ENCODE results near the gene MRPS24. TPM values are rescaled to one million over a fixed set of nuclear protein-coding genes. Genes with fewer than 3 reads are reported as not detected.

MRPS24 gene
- total RNA-seq, 1 donor from 2014 or later = 54.6 TPM

DNA sequence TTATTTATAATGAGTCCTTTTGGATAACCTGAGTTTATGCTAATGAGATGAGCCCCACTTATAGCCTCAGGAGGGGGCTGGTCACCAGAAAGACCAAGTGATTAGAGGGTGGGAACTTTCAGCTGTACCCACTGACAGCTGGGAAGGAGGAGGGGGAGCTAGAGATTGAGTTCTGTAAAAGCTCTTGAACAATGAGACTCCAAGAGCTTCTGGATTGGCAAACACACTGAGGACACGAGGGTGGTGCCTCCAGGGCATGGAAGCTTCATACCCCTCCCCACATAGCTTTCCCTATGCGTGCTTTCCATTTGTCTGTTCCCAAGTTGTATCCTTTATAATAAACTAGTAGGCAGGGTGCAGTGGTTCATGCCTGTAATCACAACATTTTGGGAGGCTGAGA, 20.3 kb downstream of the MRPS24 start:
- H3K27me3 Mint-ChIP-seq (ENCODE audit: insufficient read depth, low read depth) = no peaks in the 10 kb centered on the region
- Histone ChIP-seq H2AFZ (replicated peaks) (no peak overlapping the region), H4K20me1 (ENCODE audit: low read depth) (no peaks in the 10 kb centered on the region), H3K4me3 (no peak overlapping the region), H3K36me3 (no peaks in the 10 kb centered on the region), H3K79me2 (ENCODE audit: low read depth) (no peaks in the 10 kb centered on the region), H3K27ac (no peak overlapping the region), H3K4me2 (no peak overlapping the region), H3K27me3 (no peaks in the 10 kb centered on the region), H3K4me1 (no peaks in the 10 kb centered on the region), H3K9me3 (ENCODE audit: low read depth) (no peaks in the 10 kb centered on the region), H3K9ac (no peak overlapping the region), H3F3A (ENCODE audit: low read depth) (no peaks in the 10 kb centered on the region)
- no peak for DNase-seq (ENCODE audit: low spot score)
- H3K4me3 Mint-ChIP-seq = no peak overlapping the region
- H3K36me3 Mint-ChIP-seq = no peaks in the 10 kb centered on the region
- TF ChIP-seq EZH2 (IDR thresholded peaks at IDR 0.05) = no peak
- no peak for TF ChIP-seq EZH2phosphoT487 (IDR thresholded peaks at IDR 0.05)
- TF ChIP-seq, protein P1, sequence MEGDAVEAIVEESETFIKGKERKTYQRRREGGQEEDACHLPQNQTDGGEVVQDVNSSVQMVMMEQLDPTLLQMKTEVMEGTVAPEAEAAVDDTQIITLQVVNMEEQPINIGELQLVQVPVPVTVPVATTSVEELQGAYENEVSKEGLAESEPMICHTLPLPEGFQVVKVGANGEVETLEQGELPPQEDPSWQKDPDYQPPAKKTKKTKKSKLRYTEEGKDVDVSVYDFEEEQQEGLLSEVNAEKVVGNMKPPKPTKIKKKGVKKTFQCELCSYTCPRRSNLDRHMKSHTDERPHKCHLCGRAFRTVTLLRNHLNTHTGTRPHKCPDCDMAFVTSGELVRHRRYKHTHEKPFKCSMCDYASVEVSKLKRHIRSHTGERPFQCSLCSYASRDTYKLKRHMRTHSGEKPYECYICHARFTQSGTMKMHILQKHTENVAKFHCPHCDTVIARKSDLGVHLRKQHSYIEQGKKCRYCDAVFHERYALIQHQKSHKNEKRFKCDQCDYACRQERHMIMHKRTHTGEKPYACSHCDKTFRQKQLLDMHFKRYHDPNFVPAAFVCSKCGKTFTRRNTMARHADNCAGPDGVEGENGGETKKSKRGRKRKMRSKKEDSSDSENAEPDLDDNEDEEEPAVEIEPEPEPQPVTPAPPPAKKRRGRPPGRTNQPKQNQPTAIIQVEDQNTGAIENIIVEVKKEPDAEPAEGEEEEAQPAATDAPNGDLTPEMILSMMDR (IDR thresholded peaks at IDR 0.05) = no peak
- no peak overlapping the region for H3K27ac Mint-ChIP-seq
- no peaks in the 10 kb centered on the region for H3K4me1 Mint-ChIP-seq
- no peaks in the 10 kb centered on the region for H3K9me3 Mint-ChIP-seq

DNA sequence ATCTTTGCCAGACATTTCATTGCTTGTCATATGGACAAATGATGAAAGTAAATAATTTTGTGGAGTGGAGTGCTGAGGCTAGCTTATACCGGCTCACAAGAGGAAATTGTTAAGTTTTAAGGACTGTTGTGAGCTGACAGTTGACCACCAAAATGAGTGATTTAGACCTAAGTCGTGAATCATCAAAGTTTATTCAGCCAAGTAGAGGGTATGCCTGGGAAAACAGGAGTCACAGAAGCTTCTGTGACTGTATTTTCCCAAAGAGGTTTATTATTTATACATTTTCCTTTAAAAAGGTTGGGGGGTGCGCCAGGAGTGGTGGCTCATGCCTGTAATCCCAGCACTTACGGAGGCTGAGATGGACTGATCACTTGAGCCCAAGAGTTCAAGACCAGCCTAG, 21.8 kb downstream of the MRPS24 start:
- Histone ChIP-seq H3K4me3 (no peak overlapping the region), H3K4me2 (no peak overlapping the region), H3K79me2 (ENCODE audit: low read depth) (no peaks in the 10 kb centered on the region), H3K9ac (no peak overlapping the region), H3F3A (ENCODE audit: low read depth) (no peaks in the 10 kb centered on the region), H3K27ac (no peak overlapping the region), H3K27me3 (no peaks in the 10 kb centered on the region), H3K4me1 (no peaks in the 10 kb centered on the region), H3K9me3 (ENCODE audit: low read depth) (no peaks in the 10 kb centered on the region), H4K20me1 (ENCODE audit: low read depth) (no peaks in the 10 kb centered on the region), H3K36me3 (no peaks in the 10 kb centered on the region), H2AFZ (replicated peaks) (no peak overlapping the region)
- no peaks in the 10 kb centered on the region for H3K9me3 Mint-ChIP-seq
- no peaks in the 10 kb centered on the region for H3K27me3 Mint-ChIP-seq (ENCODE audit: insufficient read depth, low read depth)
- no peak for TF ChIP-seq EZH2 (IDR thresholded peaks at IDR 0.05)
- TF ChIP-seq, protein P1 (IDR thresholded peaks at IDR 0.05) = no peak
- no peak for TF ChIP-seq EZH2phosphoT487 (IDR thresholded peaks at IDR 0.05)
- no peaks in the 10 kb centered on the region for H3K36me3 Mint-ChIP-seq
- H3K4me3 Mint-ChIP-seq = no peak overlapping the region
- DNase-seq (ENCODE audit: low spot score) = no peak
- no peak overlapping the region for H3K27ac Mint-ChIP-seq
- H3K4me1 Mint-ChIP-seq = no peaks in the 10 kb centered on the region

DNA sequence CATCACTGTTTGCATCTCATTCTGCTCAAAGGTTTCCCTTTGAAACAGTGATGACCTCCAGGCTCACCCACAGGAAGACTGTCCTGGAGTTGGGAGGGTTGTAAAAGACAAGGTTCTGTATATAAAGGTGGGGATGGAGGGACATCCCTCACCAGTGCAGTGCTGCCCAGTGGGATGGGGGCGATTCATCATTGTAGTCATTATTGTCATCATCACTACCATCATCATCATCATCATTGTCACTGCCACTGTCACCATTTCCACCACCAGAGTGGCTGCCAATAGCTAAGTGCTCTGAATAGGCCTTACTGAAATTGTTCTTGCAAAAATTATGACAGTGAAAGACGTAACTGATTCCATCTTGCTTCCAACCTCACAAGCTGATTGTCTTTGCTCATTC, 24.7 kb downstream of the MRPS24 start:
- TF ChIP-seq, protein P1 (IDR thresholded peaks at IDR 0.05) = no peak
- TF ChIP-seq EZH2phosphoT487 (IDR thresholded peaks at IDR 0.05) = no peak
- TF ChIP-seq EZH2 (IDR thresholded peaks at IDR 0.05) = no peak
- H3K9me3 Mint-ChIP-seq = no peaks in the 10 kb centered on the region
- H4K20me1 ChIP-seq (ENCODE audit: low read depth) = no peaks in the 10 kb centered on the region
- no peaks in the 10 kb centered on the region for H3K9me3 ChIP-seq (ENCODE audit: low read depth)
- H3K4me1 ChIP-seq = no peaks in the 10 kb centered on the region
- no peak overlapping the region for H3K27ac ChIP-seq
- no peaks in the 10 kb centered on the region for H3K4me1 Mint-ChIP-seq
- H3K27me3 ChIP-seq = no peaks in the 10 kb centered on the region
- H3K4me2 ChIP-seq = no peak overlapping the region
- no peak overlapping the region for H3K4me3 ChIP-seq
- no peaks in the 10 kb centered on the region for H3K79me2 ChIP-seq (ENCODE audit: low read depth)
- H3K36me3 ChIP-seq = no peaks in the 10 kb centered on the region
- no peak for DNase-seq (ENCODE audit: low spot score)
- no peaks in the 10 kb centered on the region for H3K36me3 Mint-ChIP-seq
- H3K4me3 Mint-ChIP-seq = no peak overlapping the region
- no peaks in the 10 kb centered on the region for H3F3A ChIP-seq (ENCODE audit: low read depth)
- peak overlapping the region; percentile 46 for H3K27ac Mint-ChIP-seq
- H3K9ac ChIP-seq = no peak overlapping the region
- H2AFZ ChIP-seq (replicated peaks) = no peak overlapping the region
- H3K27me3 Mint-ChIP-seq (ENCODE audit: insufficient read depth, low read depth) = no peaks in the 10 kb centered on the region

Data from neural progenitor cell (in vitro differentiated cells).